WERI-Rb-1 (cell line): Measurements from ENCODE around the gene KLHL22.

Source experiments
- DNase-seq: peaks from one replicate; pipeline ENCODE4 v3.0.0-alpha.2; 2020
- H3K27ac ChIP-seq: fragments of 250-450 bp; sonication (Bioruptor Pico); 2 replicates; pipeline ENCODE4 v1.5.1; 2020; ENCODE audit warnings: mild to moderate bottlenecking, moderate library complexity
- H3K27me3 ChIP-seq: fragments of 250-450 bp; sonication (Bioruptor Pico); 2 replicates; pipeline ENCODE4 v1.5.1; 2021; ENCODE audit warnings: mild to moderate bottlenecking, low read depth, moderate library complexity; ENCODE audit not compliant: insufficient read depth, severe bottlenecking
- H3K36me3 ChIP-seq: fragments of 250-450 bp; sonication (Bioruptor Pico); 2 replicates; pipeline ENCODE4 v1.5.1; 2020; ENCODE audit warnings: mild to moderate bottlenecking, moderate library complexity
- H3K4me3 ChIP-seq: 2 replicates; pipeline ENCODE4 v1.5.1; 2011; ENCODE audit warnings: low read depth, mild to moderate bottlenecking, control low read depth, low read length
- H3K9me3 ChIP-seq: fragments of 250-450 bp; sonication (Bioruptor Pico); 2 replicates; pipeline ENCODE4 v1.5.1; 2021; ENCODE audit warnings: mild to moderate bottlenecking, moderate library complexity; ENCODE audit not compliant: severe bottlenecking
- CTCF ChIP-seq: IDR thresholded peaks from 2 replicates; pipeline ENCODE4 v1.5.1; 2011; ENCODE audit warnings: low read depth, mild to moderate bottlenecking, control low read depth, inconsistent platforms, low read length

KLHL22 gene

GRCh38 chr22:20435436-20436306 is 59.9 kb downstream of the KLHL22 start:
- DNase-seq, result no peak
- H3K4me3 ChIP-seq, result no peak overlapping the region; the same call in 1 of the 2 replicates
- no peaks in the 10 kb centered on the region for H3K9me3 ChIP-seq
- H3K27ac ChIP-seq, result no peak overlapping the region
- TF ChIP-seq CTCF, result no peak
- no peaks in the 10 kb centered on the region for H3K36me3 ChIP-seq
- no peaks in the 10 kb centered on the region for H3K27me3 ChIP-seq

GRCh38 chr22:20434773-20435172 is 60.8 kb downstream of the KLHL22 start:
- Histone ChIP-seq H3K4me3 (no peak overlapping the region), H3K27ac (no peak overlapping the region), H3K36me3 (peaks cover 8% of the 10 kb centered on the region), H3K9me3 (no peaks in the 10 kb centered on the region), H3K27me3 (no peaks in the 10 kb centered on the region)
- DNase-seq, result no peak
- no peak for TF ChIP-seq CTCF

GRCh38 chr22:20434264-20434751 is 61.3 kb downstream of the KLHL22 start:
- TF ChIP-seq CTCF, result no peak
- Histone ChIP-seq H3K36me3 (peaks cover 12% of the 10 kb centered on the region), H3K9me3 (no peaks in the 10 kb centered on the region), H3K4me3 (no peak overlapping the region), H3K27ac (no peak overlapping the region), H3K27me3 (no peaks in the 10 kb centered on the region)
- no peak for DNase-seq

- peak; percentile 59 for DNase-seq
- H3K9me3 ChIP-seq, result no peaks in the 10 kb centered on the region
- no peaks in the 10 kb centered on the region for H3K27me3 ChIP-seq
- no peak overlapping the region for H3K4me3 ChIP-seq
- no peak overlapping the region for H3K27ac ChIP-seq
- TF ChIP-seq CTCF, result no peak
- H3K36me3 ChIP-seq, result peaks cover 15% of the 10 kb centered on the region
Observed at GRCh38 chr22:20433686-20434241, 61.8 kb downstream of the KLHL22 start.

GRCh38 chr22:20433191-20433590 is 62.4 kb downstream of the KLHL22 start:
- Histone ChIP-seq H3K4me3 (no peak overlapping the region), H3K27ac (no peak overlapping the region), H3K27me3 (no peaks in the 10 kb centered on the region), H3K9me3 (no peaks in the 10 kb centered on the region), H3K36me3 (peaks cover 16% of the 10 kb centered on the region)
- DNase-seq, result no peak
- no peak for TF ChIP-seq CTCF
